Measurements from ENCODE around the gene ANP32E. TPM values are rescaled to one million over a fixed set of nuclear protein-coding genes. Genes with fewer than 3 reads are reported as not detected.
A peak's percentile ranks its signal among the peaks of the same experiment; 100 is the strongest.

Gene ANP32E
- 17.6 and 22.3 TPM in 2 replicates for total RNA-seq

DNA sequence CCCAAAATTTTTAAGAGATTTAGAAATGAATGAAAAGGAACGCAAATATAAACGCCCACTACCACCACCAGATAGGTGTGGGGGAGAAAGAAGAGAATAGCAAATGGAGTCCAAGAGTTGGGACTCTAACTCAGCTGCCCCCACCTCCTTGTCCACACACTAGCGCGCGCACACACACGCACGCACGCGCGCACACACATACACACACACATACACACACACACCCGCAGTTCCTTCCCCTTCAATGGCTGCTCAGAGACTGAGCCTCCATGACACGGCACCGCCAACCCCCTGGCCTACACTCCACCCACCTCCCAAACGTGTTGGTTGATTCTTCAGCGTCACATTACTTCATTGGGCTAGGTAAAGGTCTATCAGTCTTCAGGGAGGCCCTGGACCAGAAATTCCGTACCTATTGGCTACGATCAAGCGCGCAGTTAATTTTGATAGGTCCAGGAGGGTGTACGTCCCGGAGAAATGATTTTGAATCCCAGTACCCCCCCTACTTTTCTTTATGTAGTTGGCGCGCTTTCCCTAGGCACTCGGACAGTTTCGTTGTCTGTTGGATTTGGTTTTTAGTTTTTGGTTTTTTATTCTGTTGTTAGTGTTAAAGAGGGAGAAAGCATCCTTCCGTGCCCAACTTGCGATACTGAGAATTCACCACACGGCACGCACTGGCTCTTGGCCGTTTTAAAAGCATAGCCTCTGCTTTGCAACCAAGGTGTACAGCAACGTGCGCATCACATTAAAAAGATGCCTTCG lies at the start of gene ANP32E:
Gene ANP32E (minus strand): TSS at position 261 of the 762 bp plus-strand sequence. CDS start 326 bp downstream, outside the sequence.

DNA sequence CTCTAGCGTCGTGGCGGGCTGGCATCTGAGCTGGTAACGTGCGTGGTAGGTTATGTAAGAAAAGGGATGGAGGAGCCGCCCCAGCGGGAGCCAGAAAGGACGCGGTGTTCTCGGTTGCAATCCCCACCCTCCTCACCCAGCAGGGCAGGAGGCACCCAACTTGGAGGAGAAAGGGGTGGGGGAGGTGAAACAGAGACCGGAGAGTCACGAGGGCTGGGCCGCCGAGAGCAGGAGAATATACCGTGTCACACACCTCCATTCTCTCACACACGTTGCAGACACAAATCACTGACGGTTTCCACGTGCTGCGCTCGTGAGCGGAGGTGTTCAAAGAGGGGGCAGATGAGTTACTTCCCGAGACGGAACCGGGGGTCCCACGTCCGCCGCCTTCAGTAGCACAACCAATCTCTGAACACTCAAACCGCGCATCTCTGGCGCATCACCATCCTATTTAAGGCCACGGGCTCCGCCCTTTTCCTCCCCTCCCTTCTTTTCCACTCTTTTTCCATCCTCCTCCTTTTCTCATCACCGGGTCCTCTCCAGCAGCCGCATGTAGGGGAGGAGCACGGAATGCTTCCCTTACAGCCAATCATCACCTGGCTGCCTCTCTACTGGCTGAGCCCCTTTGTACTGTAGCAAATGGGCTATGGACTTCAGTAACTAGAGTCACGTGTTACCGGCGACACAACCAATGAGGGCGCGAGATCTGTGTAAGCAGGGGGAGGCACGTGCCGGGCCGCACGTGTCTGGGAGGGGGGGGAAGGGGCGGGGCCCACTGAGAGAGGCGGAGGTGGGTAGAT lies 46.0 kb upstream of the ANP32E start, which contains the start of gene CIART:
Gene CIART (plus strand): TSS at position 797 of the 800 bp plus-strand sequence. CDS start 714 bp downstream, outside the sequence.

DNA sequence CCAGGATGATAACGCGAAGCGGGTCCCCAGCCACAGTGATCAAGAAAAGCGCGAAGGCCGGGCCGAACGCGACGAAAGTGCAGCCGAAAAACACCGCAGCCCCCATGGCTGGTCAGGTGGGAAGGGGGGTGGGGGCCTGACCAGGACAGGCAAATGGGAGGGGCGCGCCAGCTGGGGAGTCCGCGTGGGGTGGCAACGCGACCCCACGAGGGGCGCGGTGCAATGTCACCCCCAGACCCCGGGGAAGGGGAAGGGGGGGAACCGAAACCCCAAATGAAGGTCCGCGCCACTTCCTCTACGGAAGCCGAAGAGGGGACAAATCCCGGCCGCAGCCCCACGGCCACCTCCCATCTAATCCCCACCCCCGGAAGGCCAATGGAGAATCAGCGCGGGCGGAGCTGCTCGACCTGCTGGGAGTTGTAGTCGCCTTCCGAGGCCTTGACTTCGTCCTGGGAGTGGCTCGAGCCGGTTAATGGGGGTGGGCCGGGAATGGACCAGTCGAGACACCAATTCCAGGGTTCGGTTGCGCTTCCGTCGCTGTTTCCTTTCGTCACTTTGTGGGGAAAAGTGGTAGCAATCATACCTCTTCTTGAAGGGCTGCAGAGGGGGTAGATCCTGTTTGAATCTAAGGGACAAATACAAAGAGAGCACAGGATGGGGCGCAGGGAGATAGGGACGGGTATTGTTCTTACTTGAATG lies 32.9 kb upstream of the ANP32E start, which contains the start of gene APH1A:
Gene APH1A (minus strand): TSS at position 312 of the 699 bp plus-strand sequence. CDS start 206 bp downstream, at position 106.

DNA sequence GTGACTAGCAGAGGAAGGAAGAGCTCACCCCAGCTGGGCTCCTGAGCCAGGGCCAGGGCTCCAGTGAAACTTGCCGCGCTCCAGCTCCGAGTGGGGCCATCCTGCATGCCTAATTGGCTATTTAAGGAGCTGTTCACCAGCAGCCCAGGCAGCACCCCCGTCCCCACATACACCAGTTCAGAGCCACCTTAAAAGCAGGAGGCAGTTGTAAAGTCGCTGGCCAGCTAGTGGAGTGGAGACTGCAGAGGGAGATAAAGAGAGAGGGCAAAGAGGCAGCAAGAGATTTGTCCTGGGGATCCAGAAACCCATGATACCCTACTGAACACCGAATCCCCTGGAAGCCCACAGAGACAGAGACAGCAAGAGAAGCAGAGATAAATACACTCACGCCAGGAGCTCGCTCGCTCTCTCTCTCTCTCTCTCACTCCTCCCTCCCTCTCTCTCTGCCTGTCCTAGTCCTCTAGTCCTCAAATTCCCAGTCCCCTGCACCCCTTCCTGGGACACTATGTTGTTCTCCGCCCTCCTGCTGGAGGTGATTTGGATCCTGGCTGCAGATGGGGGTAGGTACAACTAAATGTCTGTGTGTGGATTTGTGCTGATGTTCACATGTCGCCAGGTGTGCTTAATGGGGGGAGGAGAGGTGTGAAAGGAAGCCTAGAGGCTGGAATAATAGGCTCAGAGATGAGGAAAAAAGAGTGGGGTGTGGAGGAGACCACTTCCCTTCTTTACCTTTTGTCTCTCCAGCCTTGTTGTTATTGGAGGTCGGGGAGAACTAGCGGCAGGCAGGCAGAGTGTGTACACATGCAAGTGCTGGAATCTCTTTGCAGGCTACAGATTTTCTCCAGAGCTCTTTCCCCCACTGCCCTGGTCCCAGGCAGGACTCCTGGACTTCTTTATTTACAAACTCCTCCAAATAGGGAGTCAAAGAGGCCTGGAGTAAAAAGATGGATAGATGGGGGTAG lies 22.0 kb upstream of the ANP32E start, which contains the start of gene CA14:
Gene CA14 (plus strand): TSS at position 151 of the 962 bp plus-strand sequence. CDS start 355 bp downstream, at position 506.

Small RNA genes lying within 50 kb of the gene (small RNA-seq; reads per million reads assigned to genes)
- gene RN7SL480P (not detected), gene RNU2-17P (6.2 reads per million, percentile 93 among the genes with 10 or more reads in this experiment)

Other genes with a start within 250 kb of the ANP32E start
- gene OTUD7B, start 225.4 kb downstream of the ANP32E start, total RNA-seq = 7.7 and 11.9 TPM in 2 replicates
- 29.7 and 32.3 TPM in 2 replicates for gene VPS45, start 168.3 kb downstream of the ANP32E start, total RNA-seq
- gene PLEKHO1, start 86.2 kb downstream of the ANP32E start, total RNA-seq = 33.2 and 40.8 TPM in 2 replicates
- not detected in 2 replicates for gene CA14, start 21.7 kb upstream of the ANP32E start, total RNA-seq
- gene APH1A, start 32.9 kb upstream of the ANP32E start, total RNA-seq = 94.8 and 109 TPM in 2 replicates
- 6.1 and 9.9 TPM in 2 replicates for gene C1orf54, start 36.7 kb upstream of the ANP32E start, total RNA-seq
- 1.2 and 2.2 TPM in 2 replicates for gene CIART, start 46.4 kb upstream of the ANP32E start, total RNA-seq
- 34.4 and 42.6 TPM in 2 replicates for gene MRPS21, start 57.7 kb upstream of the ANP32E start, total RNA-seq
- gene PRPF3, start 85.4 kb upstream of the ANP32E start, total RNA-seq = 34.2 and 49.1 TPM in 2 replicates
- 8.8 and 11.9 TPM in 2 replicates for gene RPRD2, start 128.0 kb upstream of the ANP32E start, total RNA-seq

Measured in subcutaneous preadipocyte (primary cell).